GM12892 (cell line): ENCODE data around the gene UBE2Q2.

Experiments used
- POLR2A ChIP-seq: IDR thresholded peaks from 2 replicates; pipeline ENCODE4 v1.6.1; 2011; ENCODE audit warnings: low read depth, low read length, control low read depth
- POLR2AphosphoS5 ChIP-seq: IDR thresholded peaks from 2 replicates; pipeline ENCODE4 v1.6.1; 2011; ENCODE audit warnings: low read depth, low read length, control low read depth
- TAF1 ChIP-seq: IDR thresholded peaks from 2 replicates; pipeline ENCODE4 v1.6.1; 2011; ENCODE audit warnings: low read depth, mild to moderate bottlenecking, control low read depth, low read length, borderline replicate concordance

DNA sequence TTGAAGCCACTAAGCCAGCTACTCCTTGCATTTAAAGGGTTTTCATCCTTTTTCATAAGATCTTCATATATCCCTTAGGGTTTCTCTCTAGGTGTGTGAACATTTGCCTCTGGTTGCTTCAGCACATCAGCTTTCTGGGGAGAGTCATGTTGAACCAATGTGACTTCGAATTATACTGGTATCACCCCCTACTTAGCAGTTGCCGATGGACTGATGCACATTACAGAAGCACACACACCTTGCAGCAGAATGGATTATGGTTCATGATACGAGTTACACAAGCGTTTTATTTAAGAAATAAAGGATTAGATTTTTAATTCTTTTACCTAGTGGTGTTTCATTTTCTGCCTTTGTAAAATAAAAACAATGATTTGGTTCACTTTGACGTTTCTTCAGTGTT is 100.0 kb downstream of the UBE2Q2 start:
- TF ChIP-seq TAF1 (no peak), POLR2A (no peak), POLR2AphosphoS5 (no peak)
